Measurements from ENCODE around the gene XPR1. TPM values are rescaled to one million over a fixed set of nuclear protein-coding genes. Genes with fewer than 3 reads are reported as not detected.
"Not testable (repeated sequence)": the region's sequence is repeated elsewhere in the genome, so short reads cannot be mapped to it uniquely, and the experiment has no call there.

Gene XPR1
- total RNA-seq, 1 experiment from 2014 or later = 30.7 TPM

- DNase-seq (ENCODE audit: low spot score) = no peak
- Histone ChIP-seq H3K9me3 (ENCODE audit: low read depth, low read length, poor library complexity, severe bottlenecking) (no peaks in the 10 kb centered on the region), H3K27ac (ENCODE audit: low read depth, low read length, poor library complexity, severe bottlenecking) (no peak overlapping the region), H3K27me3 (replicated peaks; ENCODE audit: insufficient read depth, low read depth, low read length, poor library complexity) (no peaks in the 10 kb centered on the region), H3K36me3 (ENCODE audit: insufficient read depth, low read length, poor library complexity, severe bottlenecking) (no peaks in the 10 kb centered on the region), H3K4me3 (ENCODE audit: low read depth, low read length, poor library complexity, severe bottlenecking) (no peak overlapping the region), H3K4me1 (ENCODE audit: insufficient read depth, low read length, poor library complexity, severe bottlenecking) (no peaks in the 10 kb centered on the region)
- no TSS peak for BruUV-seq (replicated peaks)
- intact Hi-C loops (cut with micrococcal nuclease; ENCODE audit: unreplicated experiment) = no loop called here
- no peak for TF ChIP-seq EZH2 (IDR thresholded peaks at IDR 0.05; ENCODE audit: borderline replicate concordance, low read depth, low read length, poor library complexity, severe bottlenecking)
- no peak for TF ChIP-seq CTCF (conservative IDR thresholded peaks at IDR 0.05; ENCODE audit: low read depth, low read length)
- ChIA-PET CTCF (no interaction called here), POLR2A (ENCODE audit: low non-redundant PET) (interaction anchor here (0.6 kb wide), 1 partner anchor 12 kb away, joined by 3 read pairs; no protein-coding TSS in a partner anchor)
Measured at GRCh38 chr1:180786624-180787023, 154.8 kb downstream of the XPR1 start.

DNA sequence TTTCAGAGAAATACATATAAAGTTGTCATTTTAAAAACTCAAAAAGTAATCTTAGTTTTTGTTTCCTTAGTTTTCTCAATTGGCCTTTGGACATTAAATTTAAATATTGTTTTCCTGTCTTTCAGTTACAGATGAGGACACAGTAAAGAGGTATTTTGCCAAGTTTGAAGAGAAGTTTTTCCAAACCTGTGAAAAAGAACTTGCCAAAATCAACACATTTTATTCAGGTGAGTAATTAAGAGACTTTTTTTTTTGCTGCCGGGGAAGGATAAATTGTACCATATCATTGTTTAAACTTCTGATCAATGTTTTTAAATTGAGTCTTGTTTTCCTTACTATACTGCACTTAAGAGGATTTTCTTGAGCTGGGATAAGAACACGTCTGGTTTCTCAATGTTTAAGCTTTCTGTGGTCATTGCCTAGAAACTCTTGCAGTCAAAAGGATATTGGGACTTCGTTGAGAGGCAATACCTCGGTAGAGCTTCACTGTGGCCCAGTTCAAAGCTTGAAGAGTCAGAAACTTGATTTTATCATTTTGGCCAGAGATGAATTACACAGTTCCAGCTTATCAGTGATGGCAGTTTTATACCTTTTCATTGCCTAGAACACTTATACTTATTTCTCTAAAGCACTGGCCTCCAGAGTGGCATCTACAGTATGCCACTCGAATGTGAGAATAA is 155.9 kb downstream of the XPR1 start:
- Histone ChIP-seq H3K9me3 (ENCODE audit: low read depth, low read length, poor library complexity, severe bottlenecking) (no peaks in the 10 kb centered on the region), H3K27me3 (replicated peaks; ENCODE audit: insufficient read depth, low read depth, low read length, poor library complexity) (no peaks in the 10 kb centered on the region), H3K4me1 (ENCODE audit: insufficient read depth, low read length, poor library complexity, severe bottlenecking) (no peaks in the 10 kb centered on the region), H3K4me3 (ENCODE audit: low read depth, low read length, poor library complexity, severe bottlenecking) (no peak overlapping the region), H3K36me3 (ENCODE audit: insufficient read depth, low read length, poor library complexity, severe bottlenecking) (no peaks in the 10 kb centered on the region), H3K27ac (ENCODE audit: low read depth, low read length, poor library complexity, severe bottlenecking) (no peak overlapping the region)
- TF ChIP-seq CTCF (conservative IDR thresholded peaks at IDR 0.05; ENCODE audit: low read depth, low read length) = no peak
- no peak for TF ChIP-seq EZH2 (IDR thresholded peaks at IDR 0.05; ENCODE audit: borderline replicate concordance, low read depth, low read length, poor library complexity, severe bottlenecking)
- intact Hi-C loops (cut with micrococcal nuclease; ENCODE audit: unreplicated experiment) = no loop called here
- no TSS peak for BruUV-seq (replicated peaks)
- POLR2A ChIA-PET (ENCODE audit: low non-redundant PET) = no interaction called here
- DNase-seq (ENCODE audit: low spot score) = no peak
- CTCF ChIA-PET = no interaction called here

DNA sequence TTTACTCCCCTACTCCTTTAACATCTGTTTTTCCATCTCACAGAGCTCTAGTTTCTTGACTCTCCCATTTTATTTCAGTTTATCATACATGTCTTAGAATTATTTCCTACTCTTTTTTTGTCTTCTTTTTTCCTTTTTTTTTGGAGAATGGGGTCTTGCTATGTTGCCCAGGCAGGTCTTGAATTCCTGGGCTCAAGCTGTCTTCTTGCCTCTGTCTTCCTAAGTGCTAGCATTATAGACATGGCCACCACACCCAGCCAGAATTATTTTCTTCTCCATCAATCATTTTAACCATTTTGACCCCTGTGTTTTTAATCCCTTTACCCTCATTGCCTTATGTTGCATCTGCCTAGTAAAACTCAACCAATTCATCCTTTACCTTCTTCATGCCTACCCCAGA is 157.6 kb downstream of the XPR1 start:
- ChIA-PET POLR2A (ENCODE audit: low non-redundant PET) (no interaction called here), CTCF (no interaction called here)
- H3K27me3 ChIP-seq (replicated peaks; ENCODE audit: insufficient read depth, low read depth, low read length, poor library complexity) = no peaks in the 10 kb centered on the region
- H3K4me3 ChIP-seq (ENCODE audit: low read depth, low read length, poor library complexity, severe bottlenecking) = no peak overlapping the region
- BruUV-seq (replicated peaks) = no TSS peak
- TF ChIP-seq CTCF (conservative IDR thresholded peaks at IDR 0.05; ENCODE audit: low read depth, low read length) = no peak
- no peaks in the 10 kb centered on the region for H3K36me3 ChIP-seq (ENCODE audit: insufficient read depth, low read length, poor library complexity, severe bottlenecking)
- intact Hi-C loops (cut with micrococcal nuclease; ENCODE audit: unreplicated experiment) = no loop called here
- H3K27ac ChIP-seq (ENCODE audit: low read depth, low read length, poor library complexity, severe bottlenecking) = no peak overlapping the region
- no peaks in the 10 kb centered on the region for H3K4me1 ChIP-seq (ENCODE audit: insufficient read depth, low read length, poor library complexity, severe bottlenecking)
- H3K9me3 ChIP-seq (ENCODE audit: low read depth, low read length, poor library complexity, severe bottlenecking) = no peaks in the 10 kb centered on the region
- no peak for DNase-seq (ENCODE audit: low spot score)

- CTCF ChIA-PET = not testable (repeated sequence)
Measured at GRCh38 chr1:180791152-180791551, 159.3 kb downstream of the XPR1 start.

More at GRCh38 chr1:180791152-180791551, 159.3 kb downstream of the XPR1 start:
- H3K4me3 ChIP-seq (ENCODE audit: low read depth, low read length, poor library complexity, severe bottlenecking); H3K36me3 ChIP-seq (ENCODE audit: insufficient read depth, low read length, poor library complexity, severe bottlenecking); DNase-seq (ENCODE audit: low spot score); intact Hi-C loops (cut with micrococcal nuclease; ENCODE audit: unreplicated experiment); H3K27me3 ChIP-seq (replicated peaks; ENCODE audit: insufficient read depth, low read depth, low read length, poor library complexity); H3K9me3 ChIP-seq (ENCODE audit: low read depth, low read length, poor library complexity, severe bottlenecking); H3K4me1 ChIP-seq (ENCODE audit: insufficient read depth, low read length, poor library complexity, severe bottlenecking); POLR2A ChIA-PET (ENCODE audit: low non-redundant PET); BruUV-seq (replicated peaks); H3K27ac ChIP-seq (ENCODE audit: low read depth, low read length, poor library complexity, severe bottlenecking): not testable (repeated sequence)
